HCT116 (cell line): ENCODE data around the gene GP9. TPM values are rescaled to one million over a fixed set of nuclear protein-coding genes. Genes with fewer than 3 reads are reported as not detected.

ENCODE experiments used
- ATAC-seq: fragments of 200-7000 bp; cut with Tn5 transposase; 2 replicates; pipeline ENCODE4 v1.9.1; 2020; ENCODE audit warnings: mild to moderate bottlenecking, moderate library complexity
- BruUV-seq: library from RNA; stranded (reverse); fragments of 400-500 nt; replicated peaks from 2 replicates; lab custom pipeline; 2021; lab: Mats Ljungman, UMichigan
- CTCF ChIA-PET: fragments of 300-600 bp; sonication (Branson Sonifier 250); formaldehyde crosslinking; loops from one replicate; lab custom pipeline; 2021; ENCODE audit warnings: antibody characterized with exemption; lab: Charles Lee
- POLR2A ChIA-PET: fragments of 300-600, 350-600 bp; sonication (Branson Sonifier 250); formaldehyde crosslinking; loops from one replicate; lab custom pipeline; 2021; ENCODE audit warnings: antibody characterized with exemption; lab: Charles Lee
- RAD21 ChIA-PET, 2 experiments: fragments of 300-600 bp; sonication (Branson Sonifier 250); formaldehyde crosslinking; loops; one replicate each; lab custom pipeline; 2023; ENCODE audit warnings: low total read pairs in 2 of 2; ENCODE audit not compliant: uncharacterized antibody in 2 of 2, unreplicated experiment in 2 of 2, low non-redundant PET in 1 of 2; lab: Charles Lee
- DNase-seq: peaks from one replicate; pipeline ENCODE4 v3.0.0-alpha.2; 2010; ENCODE audit warnings: low read depth, low spot score
- H2AFZ ChIP-seq: fragments of 200-600 bp; shearing (Covaris generic), sonication (generic); 2 replicates; pipeline ENCODE4 v1.6.1; 2017; ENCODE audit warnings: low read depth, mixed run types, mixed read lengths, antibody characterized with exemption, low read length; ENCODE audit not compliant: poor library complexity, severe bottlenecking
- H3K27ac ChIP-seq: 2 replicates; pipeline ENCODE4 v1.5.1; 2012; ENCODE audit warnings: low read depth, low read length
- H3K27me3 ChIP-seq: fragments of 200-600 bp; sonication (generic); 2 replicates; pipeline ENCODE4 v1.6.1; 2016; ENCODE audit warnings: mixed run types, low read length, mixed read lengths; ENCODE audit not compliant: insufficient read depth
- H3K36me3 ChIP-seq, 2 experiments: fragments of 200-500 bp in 1 of 2; fragments of 200-600 bp in 1 of 2; sonication (Bioruptor generic) in 1 of 2; sonication (generic) in 1 of 2; 2 replicates each; pipeline versions ENCODE4 v1.5.1 to v1.6.1; 2014 to 2016; ENCODE audit warnings: low read length in 2 of 2, inconsistent platforms in 1 of 2, mixed read lengths in 1 of 2, mixed run types in 1 of 2; ENCODE audit not compliant: insufficient read depth in 2 of 2, control insufficient read depth in 1 of 2
- H3K4me1 ChIP-seq, 2 experiments: fragments of 200-600 bp in 1 of 2; sonication (generic) in 1 of 2; 2 replicates each; pipeline versions ENCODE4 v1.5.1 to v1.6.1; 2012 to 2017; ENCODE audit warnings: low read length in 2 of 2, inconsistent platforms in 1 of 2, mild to moderate bottlenecking in 1 of 2, mixed read lengths in 1 of 2, mixed run types in 1 of 2, moderate library complexity in 1 of 2; ENCODE audit not compliant: insufficient read depth in 2 of 2, control insufficient read depth in 1 of 2
- H3K4me2 ChIP-seq: fragments of 200-600 bp; sonication (generic); 2 replicates; pipeline ENCODE4 v1.6.1; 2017; ENCODE audit warnings: mixed run types, low read length, mixed read lengths
- H3K4me3 ChIP-seq, 2 experiments: fragments of 200-600 bp in 1 of 2; sonication (generic) in 1 of 2; replicated peaks in 1 of 2; 2 replicates each; pipeline ENCODE4 v1.5.1; 2011 to 2016; ENCODE audit warnings: low read length in 2 of 2, control low read depth in 1 of 2, low read depth in 1 of 2, mild to moderate bottlenecking in 1 of 2, mixed read lengths in 1 of 2, mixed run types in 1 of 2
- H3K79me2 ChIP-seq: fragments of 200-600 bp; sonication (generic); 2 replicates; pipeline ENCODE4 v1.6.1; 2017; ENCODE audit warnings: mild to moderate bottlenecking, mixed run types, low read length, moderate library complexity, mixed read lengths; ENCODE audit not compliant: insufficient read depth
- H3K9ac ChIP-seq: fragments of 200-600 bp; sonication (generic); 2 replicates; pipeline ENCODE4 v1.6.1; 2016; ENCODE audit warnings: low read length, mixed read lengths
- H3K9me2 ChIP-seq: fragments of 200-600 bp; sonication (generic), shearing (Covaris generic); 2 replicates; pipeline ENCODE4 v1.6.1; 2017; ENCODE audit warnings: mixed run types, mild to moderate bottlenecking, moderate library complexity; ENCODE audit not compliant: insufficient read depth
- H3K9me3 ChIP-seq, 2 experiments: fragments of 200-500 bp in 1 of 2; fragments of 200-600 bp in 1 of 2; sonication (Bioruptor generic) in 1 of 2; sonication (generic) in 1 of 2; 2 replicates each; pipeline ENCODE4 v1.6.1; 2014 to 2017; ENCODE audit warnings: low read length in 2 of 2, mixed read lengths in 2 of 2, inconsistent platforms in 1 of 2, low read depth in 1 of 2, mild to moderate bottlenecking in 1 of 2, mixed run types in 1 of 2, moderate library complexity in 1 of 2; ENCODE audit not compliant: control insufficient read depth in 1 of 2, insufficient read depth in 1 of 2
- H4K20me1 ChIP-seq: fragments of 200-600 bp; sonication (generic), shearing (Covaris generic); 2 replicates; pipeline ENCODE4 v1.6.1; 2017; ENCODE audit warnings: mixed run types, mild to moderate bottlenecking, moderate library complexity; ENCODE audit not compliant: insufficient read depth
- ATF3 ChIP-seq: IDR thresholded peaks from 2 replicates; pipeline ENCODE4 v1.6.1; 2012
- CEBPB ChIP-seq: IDR thresholded peaks from 2 replicates; pipeline ENCODE4 v1.6.1; 2012; ENCODE audit warnings: low read depth
- EGR1 ChIP-seq: IDR thresholded peaks from 2 replicates; pipeline ENCODE4 v1.6.1; 2012; ENCODE audit warnings: low read depth
- ELF1 ChIP-seq: IDR thresholded peaks from 2 replicates; pipeline ENCODE4 v1.6.1; 2012; ENCODE audit warnings: low read depth, borderline replicate concordance
- EZH2 ChIP-seq: fragments of 200-600 bp; sonication (generic); IDR thresholded peaks from 2 replicates; pipeline ENCODE4 v1.6.1; 2017; ENCODE audit warnings: antibody characterized with exemption, mixed run types
- EZH2phosphoT487 ChIP-seq: fragments of 200-600 bp; IDR thresholded peaks from 2 replicates; pipeline ENCODE4 v1.6.1; 2018; ENCODE audit warnings: antibody characterized with exemption, borderline replicate concordance
- FOSL1 ChIP-seq: IDR thresholded peaks from 2 replicates; pipeline ENCODE4 v1.6.1; 2012; ENCODE audit warnings: low read depth
- REST ChIP-seq: IDR thresholded peaks from 2 replicates; pipeline ENCODE4 v1.6.1; 2012; ENCODE audit warnings: low read depth
- SIN3A ChIP-seq: IDR thresholded peaks from 2 replicates; pipeline ENCODE4 v1.6.1; 2012; ENCODE audit warnings: low read depth
- SP1 ChIP-seq: IDR thresholded peaks from 2 replicates; pipeline ENCODE4 v1.6.1; 2012; ENCODE audit warnings: low read depth
- SRF ChIP-seq: IDR thresholded peaks from 2 replicates; pipeline ENCODE4 v1.6.1; 2012; ENCODE audit warnings: low read depth
- YY1 ChIP-seq: IDR thresholded peaks from 2 replicates; pipeline ENCODE4 v1.6.1; 2011; ENCODE audit warnings: low read length, low read depth, moderate library complexity, mild to moderate bottlenecking; ENCODE audit not compliant: insufficient replicate concordance; ENCODE audit errors: extremely low read depth
- ZBTB33 ChIP-seq: IDR thresholded peaks from 2 replicates; pipeline ENCODE4 v1.6.1; 2011; ENCODE audit warnings: mild to moderate bottlenecking, low read length, moderate library complexity; ENCODE audit not compliant: insufficient replicate concordance; ENCODE audit errors: extremely low read depth
- ZFX ChIP-seq: fragments of 450-650 bp; IDR thresholded peaks from 2 replicates; pipeline ENCODE4 v1.6.1; 2017
- intact Hi-C: fragments of 100-400 bp; cut with micrococcal nuclease; formaldehyde crosslinking; loops from 2 replicates; pipeline ENCODE4 v1.10.0; 2022
- total RNA-seq: library from RNA; stranded (reverse); gene quantifications from one replicate; pipeline ENCODE4 v1.2.1, GENCODE V29; 2021; ENCODE audit not compliant: unreplicated experiment

The GP9 gene
- total RNA-seq, 1 experiment from 2014 or later, result not detected

DNA sequence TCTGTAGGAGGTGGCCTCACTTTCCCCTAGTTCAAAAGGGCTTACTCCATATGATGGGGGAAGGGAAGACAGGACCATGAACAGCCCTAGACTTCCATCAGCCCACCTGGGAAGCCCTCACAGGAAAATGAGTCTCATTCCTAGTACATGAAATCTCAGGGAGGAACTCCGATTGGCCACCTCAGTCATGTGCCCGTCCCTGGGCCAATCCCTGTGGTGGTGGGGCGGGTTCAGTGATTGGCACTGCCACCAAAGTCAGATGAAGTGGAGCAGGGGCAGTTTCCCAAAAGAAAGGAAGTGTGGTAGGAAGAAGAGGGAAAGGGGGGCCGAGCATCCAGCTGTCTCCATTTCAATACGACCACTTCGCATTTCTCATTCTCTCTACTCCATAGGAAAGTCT lies 25.9 kb upstream of the GP9 start:
- DNase-seq (no peak), ATAC-seq (peak; percentile 93)
- H3K4me2 ChIP-seq, result peak overlapping the region; percentile 11; the same call in 1 of the 2 replicates
- RAD21 ChIA-PET, result no interaction called here
- H4K20me1 ChIP-seq, result no peaks in the 10 kb centered on the region
- peaks cover 0 to 5% of the 10 kb centered on the region in 2 experiments; a peak in 1 of 4 replicates for H3K4me1 ChIP-seq
- POLR2A ChIA-PET, result no interaction called here
- H3K79me2 ChIP-seq, result no peaks in the 10 kb centered on the region
- TF ChIP-seq ELF1 (no peak), SP1 (no peak; the same call in 1 of the 2 replicates), ATF3 (no peak), SRF (no peak), EZH2phosphoT487 (no peak), SIN3A (no peak), FOSL1 (no peak), YY1 (no peak), ZBTB33 (no peak), EGR1 (no peak), REST (no peak), ZFX (no peak), EZH2 (no peak), CEBPB (no peak)
- H3K9ac ChIP-seq, result no peak overlapping the region
- no TSS peak for BruUV-seq
- H2AFZ ChIP-seq, result peak overlapping the region; percentile 23
- H3K9me3 ChIP-seq, result no peaks in the 10 kb centered on the region
- no peak overlapping the region for H3K27ac ChIP-seq
- CTCF ChIA-PET, result no interaction called here
- intact Hi-C loops, result no loop called here
- no peaks in the 10 kb centered on the region for H3K9me2 ChIP-seq
- no peak overlapping the region for H3K4me3 ChIP-seq
- no peaks in the 10 kb centered on the region for H3K36me3 ChIP-seq
- no peaks in the 10 kb centered on the region for H3K27me3 ChIP-seq
